WERI-Rb-1 (cell line): Measurements from ENCODE around the gene SEZ6.
A peak's percentile ranks its signal among the peaks of the same experiment; 100 is the strongest.

ENCODE experiments used
- DNase-seq: peaks from one replicate; pipeline ENCODE4 v3.0.0-alpha.2; 2020
- H3K27ac ChIP-seq: fragments of 250-450 bp; sonication (Bioruptor Pico); 2 replicates; pipeline ENCODE4 v1.5.1; 2020; ENCODE audit warnings: mild to moderate bottlenecking, moderate library complexity
- H3K27me3 ChIP-seq: fragments of 250-450 bp; sonication (Bioruptor Pico); 2 replicates; pipeline ENCODE4 v1.5.1; 2021; ENCODE audit warnings: mild to moderate bottlenecking, low read depth, moderate library complexity; ENCODE audit not compliant: insufficient read depth, severe bottlenecking
- H3K36me3 ChIP-seq: fragments of 250-450 bp; sonication (Bioruptor Pico); 2 replicates; pipeline ENCODE4 v1.5.1; 2020; ENCODE audit warnings: mild to moderate bottlenecking, moderate library complexity
- H3K4me3 ChIP-seq: 2 replicates; pipeline ENCODE4 v1.5.1; 2011; ENCODE audit warnings: low read depth, mild to moderate bottlenecking, control low read depth, low read length
- H3K9me3 ChIP-seq: fragments of 250-450 bp; sonication (Bioruptor Pico); 2 replicates; pipeline ENCODE4 v1.5.1; 2021; ENCODE audit warnings: mild to moderate bottlenecking, moderate library complexity; ENCODE audit not compliant: severe bottlenecking
- TF ChIP-seq, protein P1 (sequence below): IDR thresholded peaks from 2 replicates; pipeline ENCODE4 v1.5.1; 2011; ENCODE audit warnings: low read depth, mild to moderate bottlenecking, control low read depth, inconsistent platforms, low read length

The SEZ6 gene

DNA sequence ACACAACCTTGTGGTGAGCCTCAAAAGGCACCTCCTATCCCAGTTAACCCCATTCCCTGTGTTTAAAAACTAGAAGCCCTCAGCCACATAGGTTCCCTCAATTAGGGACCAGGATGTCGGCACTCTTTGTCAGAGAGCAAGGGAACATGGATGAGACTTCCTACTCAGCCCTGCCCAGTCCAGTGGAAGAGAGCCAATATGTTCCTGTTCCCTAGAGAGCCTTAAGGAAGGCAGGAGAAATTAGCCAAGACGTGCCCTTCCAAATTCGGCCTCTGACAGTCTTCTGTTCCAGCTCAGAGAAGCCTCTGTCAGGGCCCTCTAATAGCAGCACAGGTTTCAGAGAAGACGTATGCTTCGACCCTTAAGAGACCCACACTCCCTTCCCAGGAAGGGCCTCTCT, 88.4 kb downstream of the SEZ6 start:
- Histone ChIP-seq H3K27ac (peak overlapping the region; percentile 24; the same call in 1 of the 2 replicates), H3K27me3 (no peaks in the 10 kb centered on the region), H3K9me3 (no peaks in the 10 kb centered on the region), H3K4me3 (no peak overlapping the region), H3K36me3 (peaks cover 98% of the 10 kb centered on the region)
- no peak for DNase-seq
- TF ChIP-seq, protein P1, sequence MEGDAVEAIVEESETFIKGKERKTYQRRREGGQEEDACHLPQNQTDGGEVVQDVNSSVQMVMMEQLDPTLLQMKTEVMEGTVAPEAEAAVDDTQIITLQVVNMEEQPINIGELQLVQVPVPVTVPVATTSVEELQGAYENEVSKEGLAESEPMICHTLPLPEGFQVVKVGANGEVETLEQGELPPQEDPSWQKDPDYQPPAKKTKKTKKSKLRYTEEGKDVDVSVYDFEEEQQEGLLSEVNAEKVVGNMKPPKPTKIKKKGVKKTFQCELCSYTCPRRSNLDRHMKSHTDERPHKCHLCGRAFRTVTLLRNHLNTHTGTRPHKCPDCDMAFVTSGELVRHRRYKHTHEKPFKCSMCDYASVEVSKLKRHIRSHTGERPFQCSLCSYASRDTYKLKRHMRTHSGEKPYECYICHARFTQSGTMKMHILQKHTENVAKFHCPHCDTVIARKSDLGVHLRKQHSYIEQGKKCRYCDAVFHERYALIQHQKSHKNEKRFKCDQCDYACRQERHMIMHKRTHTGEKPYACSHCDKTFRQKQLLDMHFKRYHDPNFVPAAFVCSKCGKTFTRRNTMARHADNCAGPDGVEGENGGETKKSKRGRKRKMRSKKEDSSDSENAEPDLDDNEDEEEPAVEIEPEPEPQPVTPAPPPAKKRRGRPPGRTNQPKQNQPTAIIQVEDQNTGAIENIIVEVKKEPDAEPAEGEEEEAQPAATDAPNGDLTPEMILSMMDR: no peak

DNA sequence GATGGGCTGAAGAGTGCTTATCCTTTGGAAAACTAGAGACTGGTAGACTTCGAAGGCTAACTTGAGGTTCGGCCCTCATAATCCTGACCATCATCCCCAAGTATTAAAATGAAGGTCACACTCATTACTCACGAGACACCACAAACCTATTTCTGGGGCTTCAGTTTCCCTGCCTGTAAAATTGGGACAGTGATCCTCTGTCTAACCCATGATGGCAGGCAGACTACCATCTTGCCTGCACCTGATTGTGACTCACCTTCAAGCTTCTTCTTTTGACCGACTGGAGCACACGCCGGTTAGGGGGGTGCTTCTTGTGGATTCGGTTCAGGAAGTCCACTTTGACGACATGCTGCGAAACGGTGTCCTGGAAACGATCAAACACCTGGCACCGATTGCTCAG, 88.8 kb downstream of the SEZ6 start:
- TF ChIP-seq, protein P1: no peak
- Histone ChIP-seq H3K4me3 (no peak overlapping the region), H3K9me3 (no peaks in the 10 kb centered on the region), H3K27ac (peak overlapping the region; percentile 24; the same call in 1 of the 2 replicates), H3K36me3 (peaks cover 98% of the 10 kb centered on the region), H3K27me3 (no peaks in the 10 kb centered on the region)
- no peak for DNase-seq

DNA sequence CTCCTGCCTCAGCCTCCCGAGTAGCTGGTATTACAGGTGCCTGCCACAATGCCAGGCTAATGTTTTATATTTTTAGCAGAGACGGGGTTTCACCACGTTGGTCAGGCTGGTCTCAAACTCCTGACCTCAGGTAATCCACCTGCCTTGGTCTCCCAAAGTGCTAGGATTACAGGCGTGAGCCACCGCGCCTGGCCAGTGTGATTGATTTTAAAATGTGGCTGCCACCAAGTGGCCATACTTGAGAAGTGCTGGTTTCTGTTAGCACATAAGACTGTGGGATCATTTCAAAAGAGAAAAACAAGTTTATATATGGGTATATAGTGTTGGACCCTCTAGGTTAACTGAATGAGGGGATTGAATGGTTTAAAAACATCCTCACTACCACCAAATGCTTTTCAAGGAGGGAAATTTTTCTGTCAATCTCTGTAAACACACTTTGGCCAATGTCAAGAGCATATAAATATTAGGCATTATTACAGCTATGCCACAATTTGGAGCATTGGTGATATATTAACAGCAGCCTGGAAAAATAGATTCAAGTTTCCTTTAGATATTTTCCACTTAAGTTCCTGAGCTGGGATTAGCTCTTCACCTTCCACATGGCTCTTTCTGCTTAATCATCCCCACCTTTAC, 89.4 kb downstream of the SEZ6 start:
- Histone ChIP-seq H3K9me3 (no peaks in the 10 kb centered on the region), H3K4me3 (no peak overlapping the region), H3K27ac (no peak overlapping the region), H3K36me3 (peaks cover 98% of the 10 kb centered on the region), H3K27me3 (no peaks in the 10 kb centered on the region)
- peak; percentile 65 for DNase-seq
- TF ChIP-seq, protein P1: peak; percentile 50

DNA sequence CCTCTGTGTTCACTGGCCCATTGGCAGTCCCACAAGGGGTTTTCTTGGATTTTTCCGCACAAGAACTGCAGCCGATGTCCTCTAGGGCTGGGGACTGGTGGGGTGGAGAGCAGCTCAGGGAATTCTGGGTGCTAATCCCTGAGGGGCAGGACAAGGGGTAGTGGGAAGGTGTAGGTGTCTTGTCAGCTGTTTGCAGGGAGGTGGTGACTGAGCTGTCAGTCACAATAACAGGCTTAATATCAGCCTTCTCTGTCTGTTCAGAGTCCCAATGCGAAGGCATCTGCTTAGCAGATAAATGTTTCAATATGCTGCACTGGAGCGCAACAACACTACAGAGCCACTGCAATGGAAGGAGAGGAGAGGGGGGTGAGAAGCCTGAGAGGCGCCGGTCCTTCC, 92.9 kb downstream of the SEZ6 start:
- H3K27ac ChIP-seq: no peak overlapping the region
- H3K36me3 ChIP-seq: peaks cover 98% of the 10 kb centered on the region
- H3K4me3 ChIP-seq: no peak overlapping the region
- no peaks in the 10 kb centered on the region for H3K9me3 ChIP-seq
- DNase-seq: no peak
- no peaks in the 10 kb centered on the region for H3K27me3 ChIP-seq
- TF ChIP-seq, protein P1: no peak

DNA sequence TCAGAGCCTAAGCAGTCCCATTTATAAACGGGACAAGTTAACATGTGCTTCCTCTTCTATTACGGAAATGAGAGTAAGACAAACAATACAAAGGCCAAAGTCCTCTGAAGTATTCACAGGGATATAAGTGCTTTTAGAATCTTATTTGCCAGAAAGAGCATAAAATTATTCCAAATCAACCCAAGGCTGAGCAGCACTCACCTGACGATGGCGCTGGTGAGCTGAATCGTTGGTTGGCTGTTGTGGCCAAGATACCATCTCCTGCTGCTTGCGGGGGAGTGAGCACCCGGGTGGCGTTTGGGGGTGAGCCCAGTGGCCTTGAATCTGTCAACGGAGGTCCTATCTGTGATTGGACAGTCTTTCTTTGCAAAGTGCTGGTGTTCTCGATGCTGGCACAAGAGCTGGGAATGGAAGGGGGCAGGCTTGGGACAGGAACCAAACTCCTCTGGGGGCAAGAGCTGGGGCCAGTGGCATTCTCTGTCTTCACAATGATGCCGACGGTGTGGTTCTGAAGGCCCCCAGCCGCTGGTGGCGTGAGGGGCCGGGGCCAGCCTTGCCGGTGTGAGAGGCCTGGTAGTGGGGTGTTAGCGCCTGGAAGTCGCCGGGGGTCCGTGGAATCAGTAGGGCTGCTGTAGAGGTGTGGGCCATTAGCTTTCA, 93.4 kb downstream of the SEZ6 start:
- Histone ChIP-seq H3K36me3 (peaks cover 95% of the 10 kb centered on the region), H3K9me3 (no peaks in the 10 kb centered on the region), H3K27ac (no peak overlapping the region), H3K4me3 (no peak overlapping the region), H3K27me3 (no peaks in the 10 kb centered on the region)
- TF ChIP-seq, protein P1: peak; percentile 48
- no peak for DNase-seq
